GM12891 (cell line): ENCODE results near the gene GSTM2.

Experiments
- DNase-seq: peaks from one replicate; pipeline ENCODE4 v3.0.0; 2011; ENCODE audit warnings: low spot score; ENCODE audit not compliant: insufficient read length
- FAIRE-seq: peaks from 2 replicates; lab custom pipeline; 2011; peaks lifted over from hg19 to GRCh38; lab: Jason Lieb, UNC
- PAX5 ChIP-seq: IDR thresholded peaks from 2 replicates; pipeline ENCODE4 v1.6.1; 2011; ENCODE audit warnings: low read length, moderate library complexity, mild to moderate bottlenecking; ENCODE audit not compliant: insufficient read depth, severe bottlenecking
- POLR2A ChIP-seq: IDR thresholded peaks from 2 replicates; pipeline ENCODE4 v1.6.1; 2011; ENCODE audit warnings: low read depth, low read length, control low read depth
- POLR2AphosphoS5 ChIP-seq: IDR thresholded peaks from 2 replicates; pipeline ENCODE4 v1.6.1; 2011; ENCODE audit warnings: low read depth, low read length, control low read depth
- POU2F2 ChIP-seq: IDR thresholded peaks from 2 replicates; pipeline ENCODE4 v1.6.1; 2011; ENCODE audit warnings: low read depth, mild to moderate bottlenecking, control low read depth, low read length, moderate library complexity
- SPI1 ChIP-seq: IDR thresholded peaks from 2 replicates; pipeline ENCODE4 v1.6.1; 2011; ENCODE audit warnings: low read depth, low read length, control low read depth
- TAF1 ChIP-seq: IDR thresholded peaks from 2 replicates; pipeline ENCODE4 v1.6.1; 2011; ENCODE audit warnings: low read depth, low read length, control low read depth

The GSTM2 gene

GRCh38 chr1:109629372-109630030 lies 38.4 kb upstream of the GSTM2 start:
- DNase-seq (no peak), FAIRE-seq (no peak)
- no peak for TF ChIP-seq SPI1
- TF ChIP-seq TAF1 = no peak
- TF ChIP-seq PAX5 = no peak
- TF ChIP-seq POLR2AphosphoS5 = no peak
- no peak for TF ChIP-seq POLR2A
- TF ChIP-seq POU2F2 = no peak

- DNase-seq (no peak), FAIRE-seq (no peak)
- TF ChIP-seq TAF1 (no peak), POLR2AphosphoS5 (no peak), POU2F2 (no peak), POLR2A (no peak), SPI1 (no peak), PAX5 (no peak)
Observed at GRCh38 chr1:109630081-109630897, 37.6 kb upstream of the GSTM2 start.

- TF ChIP-seq POLR2AphosphoS5 (no peak), POLR2A (no peak), POU2F2 (no peak), SPI1 (no peak), PAX5 (no peak), TAF1 (no peak)
- DNase-seq = no peak
- no peak for FAIRE-seq
Observed at GRCh38 chr1:109630898-109631512, 36.9 kb upstream of the GSTM2 start.

- TF ChIP-seq PAX5 = no peak
- no peak for TF ChIP-seq SPI1
- TF ChIP-seq TAF1 = no peak
- no peak for TF ChIP-seq POLR2A
- TF ChIP-seq POU2F2 = no peak
- no peak for TF ChIP-seq POLR2AphosphoS5
- FAIRE-seq (no peak), DNase-seq (no peak)
Observed at GRCh38 chr1:109631513-109632505, 36.0 kb upstream of the GSTM2 start.

- FAIRE-seq = no peak
- TF ChIP-seq PAX5 = no peak
- TF ChIP-seq POLR2A = no peak; the same call in 1 of the 2 replicates
- TF ChIP-seq POU2F2 = no peak
- TF ChIP-seq POLR2AphosphoS5 = no peak; the same call in 1 of the 2 replicates
- TF ChIP-seq TAF1 = no peak
- TF ChIP-seq SPI1 = no peak
- DNase-seq = no peak
Observed at GRCh38 chr1:109632671-109633346, 35.0 kb upstream of the GSTM2 start.

- DNase-seq (no peak), FAIRE-seq (peak; percentile 84)
- TF ChIP-seq SPI1 = no peak
- no peak for TF ChIP-seq POLR2A
- TF ChIP-seq POLR2AphosphoS5 = no peak
- TF ChIP-seq TAF1 = no peak
- no peak for TF ChIP-seq POU2F2
- no peak for TF ChIP-seq PAX5
Observed at GRCh38 chr1:109634292-109634691, 33.6 kb upstream of the GSTM2 start.

GRCh38 chr1:109634771-109635750 lies 32.8 kb upstream of the GSTM2 start:
- FAIRE-seq = peak; percentile 35
- no peak for DNase-seq
- TF ChIP-seq POLR2AphosphoS5 (no peak), PAX5 (no peak)
